GM08714 (cell line): Measurements from ENCODE around the gene SPATA2.
"Not testable (repeated sequence)": the region's sequence is repeated elsewhere in the genome, so short reads cannot be mapped to it uniquely, and the experiment has no call there.

Experiments
- H3K4me3 ChIP-seq: fragments of 200-500 bp; sonication (Bioruptor generic); 2 replicates; pipeline ENCODE4 v1.5.1; 2014; ENCODE audit warnings: mild to moderate bottlenecking, low read length, inconsistent platforms
- ZNF274 ChIP-seq: IDR thresholded peaks from 2 replicates; pipeline ENCODE4 v1.6.1; 2012; ENCODE audit warnings: mild to moderate bottlenecking, low read depth, low read length

Gene SPATA2

GRCh38 chr20:49915380-49916145 is at the start of gene SPATA2:
SPATA2 (minus strand) TSS chr20:49915529; CDS start chr20:49908490, 7,039 bp downstream.
- H3K4me3 ChIP-seq = peak within 1 kb of the TSS; percentile 61
- TF ChIP-seq ZNF274 = no peak

- no peak overlapping the region for H3K4me3 ChIP-seq
- no peak for TF ChIP-seq ZNF274
These were observed 46.1 kb upstream of the SPATA2 start for GRCh38 chr20:49961413-49961812.

GRCh38 chr20:49957089-49957938 is 42.0 kb upstream of the SPATA2 start:
- H3K4me3 ChIP-seq = not testable (repeated sequence)

- no peak for TF ChIP-seq ZNF274
These were observed 41.4 kb upstream of the SPATA2 start for GRCh38 chr20:49956689-49957088.

GRCh38 chr20:49955830-49956396 is 40.6 kb upstream of the SPATA2 start:
- H3K4me3 ChIP-seq = not testable (repeated sequence)

More at GRCh38 chr20:49956689-49957088, 41.4 kb upstream of the SPATA2 start:
- H3K4me3 ChIP-seq = no peak overlapping the region

- no peak overlapping the region for H3K4me3 ChIP-seq
- TF ChIP-seq ZNF274 = no peak
These were observed 39.8 kb upstream of the SPATA2 start for GRCh38 chr20:49955167-49955566.

GRCh38 chr20:49951151-49951550 is 35.8 kb upstream of the SPATA2 start:
- no peak overlapping the region for H3K4me3 ChIP-seq
- no peak for TF ChIP-seq ZNF274

- no peak for TF ChIP-seq ZNF274
- H3K4me3 ChIP-seq = no peak overlapping the region
These were observed 33.6 kb upstream of the SPATA2 start for GRCh38 chr20:49948809-49949507.

- no peak for TF ChIP-seq ZNF274
- H3K4me3 ChIP-seq = no peak overlapping the region
These were observed 32.8 kb upstream of the SPATA2 start for GRCh38 chr20:49948178-49948577.

GRCh38 chr20:49945701-49946477 is 30.6 kb upstream of the SPATA2 start:
- no peak overlapping the region for H3K4me3 ChIP-seq

GRCh38 chr20:49945306-49945700 is 30.0 kb upstream of the SPATA2 start:
- no peak for TF ChIP-seq ZNF274
- H3K4me3 ChIP-seq = no peak overlapping the region

More at GRCh38 chr20:49945701-49946477, 30.6 kb upstream of the SPATA2 start:
- no peak for TF ChIP-seq ZNF274

- H3K4me3 ChIP-seq = no peak overlapping the region
- TF ChIP-seq ZNF274 = no peak
These were observed 27.6 kb upstream of the SPATA2 start for GRCh38 chr20:49942942-49943341.

- no peak for TF ChIP-seq ZNF274
- no peak overlapping the region for H3K4me3 ChIP-seq
These were observed 27.0 kb upstream of the SPATA2 start for GRCh38 chr20:49942303-49942702.

GRCh38 chr20:49941456-49941855 is 26.1 kb upstream of the SPATA2 start:
- H3K4me3 ChIP-seq = no peak overlapping the region
- no peak for TF ChIP-seq ZNF274
